Measurements from ENCODE around the gene ABCB8.

Gene ABCB8

DNA sequence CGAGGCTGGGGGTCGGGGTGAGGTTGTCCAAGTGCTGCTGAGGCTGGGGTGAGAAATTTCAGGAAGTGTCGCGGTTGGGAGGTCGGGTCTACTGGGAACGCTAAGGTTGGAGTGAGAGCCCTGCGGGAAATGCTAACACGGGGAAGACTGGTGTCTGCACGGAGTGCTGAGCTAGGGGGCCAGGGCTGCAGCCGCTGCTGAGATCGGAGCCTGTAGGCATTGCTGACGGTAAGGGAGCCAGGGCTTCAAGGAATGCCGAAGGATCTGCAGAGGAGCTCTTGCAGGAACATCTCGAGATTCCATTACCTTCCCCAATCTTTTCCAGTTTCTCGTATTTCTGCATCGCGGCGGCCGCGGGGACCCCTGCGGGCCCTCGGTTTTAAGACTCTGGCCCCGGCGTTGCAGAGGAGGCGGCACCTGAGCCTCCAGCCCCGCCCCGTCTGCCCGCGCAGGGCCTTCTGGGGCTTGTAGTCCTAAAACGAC, 29.3 kb downstream of the ABCB8 start, which contains the start of gene CDK5:
Gene CDK5, minus strand, starts transcription at position 392 of the 483 bp plus-strand sequence. Its CDS starts 49 bp downstream, at position 343.
- H3K4me1 ChIP-seq (ENCODE audit: insufficient read depth, low read length, poor library complexity, severe bottlenecking): peaks cover 45% of the 10 kb centered on the region
- peaks cover 27% of the 10 kb centered on the region for H4K20me1 ChIP-seq (ENCODE audit: insufficient read depth, low read length, poor library complexity, severe bottlenecking)
- peak within 1 kb of the TSS; percentile 83 for H2AFZ ChIP-seq (ENCODE audit: low read length)
- no peaks in the 10 kb centered on the region for H3K9me2 ChIP-seq (replicated peaks; ENCODE audit: low read depth, low read length)
- no peaks in the 10 kb centered on the region for H3K36me3 ChIP-seq (ENCODE audit: insufficient read depth, low read length)
- peak within 1 kb of the TSS; percentile 99 for H3K4me2 ChIP-seq (ENCODE audit: low read depth, low read length, poor library complexity, severe bottlenecking)
- H3F3A ChIP-seq (ENCODE audit: low read depth): no peaks in the 10 kb centered on the region
- peak within 1 kb of the TSS; percentile 78 for H3K9ac ChIP-seq (ENCODE audit: low read depth, low read length, poor library complexity, severe bottlenecking)
- peaks cover 39% of the 10 kb centered on the region for H3K79me2 ChIP-seq (ENCODE audit: insufficient read depth, low read length)
- H3K27me3 ChIP-seq (ENCODE audit: insufficient read depth, low read length, poor library complexity, severe bottlenecking): no peaks in the 10 kb centered on the region
- no peak for TF ChIP-seq CTCF (conservative IDR thresholded peaks at IDR 0.05; ENCODE audit: low read length)
- no peak for TF ChIP-seq EZH2phosphoT487 (IDR thresholded peaks at IDR 0.05; ENCODE audit: borderline replicate concordance)
- H3K9me3 ChIP-seq (ENCODE audit: insufficient read depth, low read depth, low read length): no peaks in the 10 kb centered on the region
- peak within 1 kb of the TSS; percentile 93 for H3K4me3 ChIP-seq (ENCODE audit: low read length, poor library complexity, severe bottlenecking)

DNA sequence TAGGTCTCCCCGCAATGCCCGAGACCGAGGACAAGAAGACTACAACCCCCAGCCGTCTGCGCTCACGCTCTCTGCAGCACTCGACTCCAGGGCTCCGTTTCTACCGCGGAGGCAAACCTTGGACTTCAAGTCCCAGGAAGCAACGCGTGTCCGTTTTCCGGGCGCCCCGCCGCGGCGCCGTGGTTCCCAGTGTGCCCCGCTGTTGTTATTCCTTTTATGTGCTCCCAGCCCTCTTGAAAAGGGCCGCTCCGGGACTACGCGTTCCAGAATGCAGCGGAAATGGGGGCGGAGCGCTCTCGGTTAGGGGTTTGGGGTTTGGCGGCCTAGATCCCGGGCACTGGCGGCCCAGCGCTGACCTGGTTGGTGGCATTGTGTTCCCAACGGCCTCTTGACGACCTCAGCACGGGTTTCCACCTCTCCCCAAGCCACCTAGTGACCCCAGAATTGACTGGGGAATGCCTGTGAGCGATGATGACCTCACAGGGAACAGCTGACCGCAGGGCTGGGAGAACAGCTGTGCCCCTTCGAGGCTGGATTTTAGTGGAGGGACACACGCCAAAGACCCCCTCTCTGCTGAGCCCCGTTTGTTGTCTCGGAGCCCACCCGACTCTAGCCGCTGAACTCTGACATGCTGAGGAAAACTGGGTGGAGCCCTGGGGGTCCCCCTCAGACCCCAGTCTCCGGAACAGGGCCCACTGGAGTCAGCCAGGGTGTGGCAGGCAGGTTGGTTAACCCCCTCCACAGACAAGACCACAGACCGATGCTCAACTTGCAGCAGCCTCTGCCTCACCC, 29.9 kb downstream of the ABCB8 start:
- Histone ChIP-seq H3K9me2 (replicated peaks; ENCODE audit: low read depth, low read length) (no peaks in the 10 kb centered on the region), H3K9me3 (ENCODE audit: insufficient read depth, low read depth, low read length) (no peaks in the 10 kb centered on the region), H3K27me3 (ENCODE audit: insufficient read depth, low read length, poor library complexity, severe bottlenecking) (no peaks in the 10 kb centered on the region), H3K36me3 (ENCODE audit: insufficient read depth, low read length) (no peaks in the 10 kb centered on the region), H4K20me1 (ENCODE audit: insufficient read depth, low read length, poor library complexity, severe bottlenecking) (peaks cover 28% of the 10 kb centered on the region), H3K4me2 (ENCODE audit: low read depth, low read length, poor library complexity, severe bottlenecking) (peak overlapping the region; percentile 99), H3K4me1 (ENCODE audit: insufficient read depth, low read length, poor library complexity, severe bottlenecking) (peaks cover 40% of the 10 kb centered on the region), H3K4me3 (ENCODE audit: low read length, poor library complexity, severe bottlenecking) (peak overlapping the region; percentile 93), H3K9ac (ENCODE audit: low read depth, low read length, poor library complexity, severe bottlenecking) (peak overlapping the region; percentile 78), H3F3A (ENCODE audit: low read depth) (no peaks in the 10 kb centered on the region), H2AFZ (ENCODE audit: low read length) (peak overlapping the region; percentile 78), H3K79me2 (ENCODE audit: insufficient read depth, low read length) (peaks cover 40% of the 10 kb centered on the region)
- TF ChIP-seq CTCF (conservative IDR thresholded peaks at IDR 0.05; ENCODE audit: low read length): no peak
- TF ChIP-seq EZH2phosphoT487 (IDR thresholded peaks at IDR 0.05; ENCODE audit: borderline replicate concordance): no peak

DNA sequence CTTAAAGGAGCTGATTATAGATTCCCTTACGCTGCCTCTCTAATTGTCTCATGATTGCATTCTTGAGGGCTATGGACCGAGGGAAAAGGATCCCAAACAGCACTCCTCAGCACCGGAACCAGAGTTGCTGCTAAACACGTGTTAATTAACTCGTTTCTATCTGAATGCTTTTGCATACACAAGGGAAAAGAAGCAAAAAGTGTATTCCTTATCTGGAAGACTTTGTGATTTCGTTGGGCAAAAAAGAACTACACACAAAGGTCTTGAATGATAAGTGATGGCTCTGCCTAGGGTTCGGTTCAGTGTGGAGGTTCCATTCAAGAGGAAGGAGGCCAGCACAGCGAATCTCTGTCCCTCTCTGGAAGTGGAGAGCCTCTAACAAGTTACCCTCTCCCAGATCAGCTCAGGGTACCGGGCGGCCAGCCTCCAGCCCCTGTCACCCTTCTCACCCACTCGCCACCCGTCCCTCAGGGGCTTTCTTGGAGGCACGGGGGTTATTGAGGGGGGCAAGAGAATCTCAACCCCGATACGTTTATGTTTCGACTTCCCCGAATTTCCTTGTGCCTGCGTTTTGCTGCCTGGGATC, 30.6 kb downstream of the ABCB8 start:
- H3K9me3 ChIP-seq (ENCODE audit: insufficient read depth, low read depth, low read length): no peaks in the 10 kb centered on the region
- peak overlapping the region; percentile 99 for H3K4me2 ChIP-seq (ENCODE audit: low read depth, low read length, poor library complexity, severe bottlenecking)
- H3K79me2 ChIP-seq (ENCODE audit: insufficient read depth, low read length): peaks cover 40% of the 10 kb centered on the region
- peak overlapping the region; percentile 78 for H3K9ac ChIP-seq (ENCODE audit: low read depth, low read length, poor library complexity, severe bottlenecking)
- peaks cover 33% of the 10 kb centered on the region for H3K4me1 ChIP-seq (ENCODE audit: insufficient read depth, low read length, poor library complexity, severe bottlenecking)
- H4K20me1 ChIP-seq (ENCODE audit: insufficient read depth, low read length, poor library complexity, severe bottlenecking): peaks cover 28% of the 10 kb centered on the region
- peak overlapping the region; percentile 69 for H2AFZ ChIP-seq (ENCODE audit: low read length)
- no peaks in the 10 kb centered on the region for H3K36me3 ChIP-seq (ENCODE audit: insufficient read depth, low read length)
- H3K9me2 ChIP-seq (replicated peaks; ENCODE audit: low read depth, low read length): no peaks in the 10 kb centered on the region
- TF ChIP-seq CTCF (conservative IDR thresholded peaks at IDR 0.05; ENCODE audit: low read length): no peak
- TF ChIP-seq EZH2phosphoT487 (IDR thresholded peaks at IDR 0.05; ENCODE audit: borderline replicate concordance): no peak
- H3F3A ChIP-seq (ENCODE audit: low read depth): no peaks in the 10 kb centered on the region
- no peaks in the 10 kb centered on the region for H3K27me3 ChIP-seq (ENCODE audit: insufficient read depth, low read length, poor library complexity, severe bottlenecking)
- H3K4me3 ChIP-seq (ENCODE audit: low read length, poor library complexity, severe bottlenecking): peak overlapping the region; percentile 93
